HG02885 (cell line): ENCODE data around the gene TYK2.
"Not testable (repeated sequence)": the region's sequence is repeated elsewhere in the genome, so short reads cannot be mapped to it uniquely, and the experiment has no call there.

ENCODE experiments used
- ATAC-seq: cut with Tn5 transposase; IDR thresholded peaks from one replicate; pipeline ENCODE4 v1.9.1; 2021; ENCODE audit warnings: mild to moderate bottlenecking; ENCODE audit not compliant: unreplicated experiment, poor library complexity

The TYK2 gene

GRCh38 chr19:10380313-10381102 lies at the start of gene TYK2:
TSS of gene TYK2 (minus strand) at chr19:10380572. CDS start at chr19:10378406, 2,166 bp downstream.
- ATAC-seq = peak; percentile 93

GRCh38 chr19:10428996-10429381 lies 48.6 kb upstream of the TYK2 start:
- ATAC-seq = no peak

- no peak for ATAC-seq
These were observed 46.8 kb upstream of the TYK2 start for GRCh38 chr19:10427169-10427568.

- ATAC-seq = peak; percentile 49
These were observed 43.8 kb upstream of the TYK2 start for GRCh38 chr19:10424011-10424637.

- no peak for ATAC-seq
These were observed 42.5 kb upstream of the TYK2 start for GRCh38 chr19:10422846-10423245.

GRCh38 chr19:10422046-10422461 lies 41.7 kb upstream of the TYK2 start:
- ATAC-seq = no peak

- ATAC-seq = no peak
These were observed 41.1 kb upstream of the TYK2 start for GRCh38 chr19:10421240-10422045.

GRCh38 chr19:10420444-10421239 lies 40.3 kb upstream of the TYK2 start, which contains the start of gene PDE4A:
TSS of gene PDE4A (plus strand) at chr19:10420538. CDS start at chr19:10420765, 227 bp downstream.
- no peak for ATAC-seq

- ATAC-seq = no peak
These were observed 39.5 kb upstream of the TYK2 start for GRCh38 chr19:10419646-10420443.

- ATAC-seq = no peak
These were observed 38.9 kb upstream of the TYK2 start for GRCh38 chr19:10419200-10419645.

GRCh38 chr19:10418485-10419199 lies 38.3 kb upstream of the TYK2 start:
- ATAC-seq = no peak

- no peak for ATAC-seq
These were observed 37.8 kb upstream of the TYK2 start for GRCh38 chr19:10418235-10418484.

- ATAC-seq = no peak
These were observed 37.3 kb upstream of the TYK2 start for GRCh38 chr19:10417541-10418234.

- peak; percentile 62 for ATAC-seq
These were observed 36.2 kb upstream of the TYK2 start for GRCh38 chr19:10416380-10417257.

GRCh38 chr19:10416083-10416379 lies 35.7 kb upstream of the TYK2 start:
- ATAC-seq = no peak

- peak; percentile 48 for ATAC-seq
These were observed 32.0 kb upstream of the TYK2 start for GRCh38 chr19:10412257-10412977.

- not testable (repeated sequence) for ATAC-seq
These were observed 30.9 kb upstream of the TYK2 start for GRCh38 chr19:10411224-10411623.
